OCI-LY1 (cell line): ENCODE data around the gene DNTTIP2.

ENCODE experiments used
- H2AFZ ChIP-seq: fragments of 200-600 bp; sonication (generic), shearing (Covaris generic); 2 replicates; pipeline ENCODE4 v1.6.0; 2014; ENCODE audit warnings: antibody characterized with exemption, mild to moderate bottlenecking, low read length
- H3F3A ChIP-seq: fragments of 200-600 bp; sonication (generic), shearing (Covaris generic); 2 replicates; pipeline ENCODE4 v1.6.0; 2014; ENCODE audit warnings: mild to moderate bottlenecking, antibody characterized with exemption, low read length, moderate library complexity; ENCODE audit not compliant: insufficient read depth
- H3K27ac ChIP-seq: fragments of 200-600 bp; sonication (generic); 2 replicates; pipeline ENCODE4 v1.5.1; 2014; ENCODE audit warnings: low read length, mixed run types, mild to moderate bottlenecking, low read depth; ENCODE audit not compliant: poor library complexity, severe bottlenecking
- H3K27me3 ChIP-seq: fragments of 200-600 bp; sonication (generic); 2 replicates; pipeline ENCODE4 v1.6.0; 2014; ENCODE audit warnings: antibody characterized with exemption, mild to moderate bottlenecking, low read length, moderate library complexity; ENCODE audit not compliant: insufficient read depth
- H3K36me3 ChIP-seq: fragments of 200-600 bp; sonication (generic); 2 replicates; pipeline ENCODE4 v1.6.1; 2014; ENCODE audit warnings: mild to moderate bottlenecking, antibody characterized with exemption, low read length, moderate library complexity, mixed read lengths; ENCODE audit not compliant: insufficient read depth
- H3K4me1 ChIP-seq: fragments of 200-600 bp; sonication (generic); 2 replicates; pipeline ENCODE4 v1.5.1; 2014; ENCODE audit warnings: mild to moderate bottlenecking, low read length, moderate library complexity; ENCODE audit not compliant: insufficient read depth, severe bottlenecking
- H3K4me2 ChIP-seq: fragments of 200-600 bp; sonication (generic), shearing (Covaris generic); 2 replicates; pipeline ENCODE4 v1.6.1; 2014; ENCODE audit warnings: low read length
- H3K4me3 ChIP-seq: fragments of 200-600 bp; sonication (generic); 2 replicates; pipeline ENCODE4 v1.5.1; 2014; ENCODE audit warnings: low read length, low read depth, mild to moderate bottlenecking, mixed read lengths; ENCODE audit not compliant: poor library complexity, severe bottlenecking
- H3K79me2 ChIP-seq: fragments of 200-600 bp; shearing (Covaris generic); 2 replicates; pipeline ENCODE4 v1.6.1; 2016; ENCODE audit warnings: mixed run types, low read length, mixed read lengths; ENCODE audit not compliant: insufficient read depth
- H3K9ac ChIP-seq: fragments of 200-600 bp; sonication (generic), shearing (Covaris generic); 2 replicates; pipeline ENCODE4 v1.6.1; 2014; ENCODE audit warnings: mild to moderate bottlenecking, low read length, mixed read lengths
- H3K9me2 ChIP-seq: fragments of 200-600 bp; sonication (generic), shearing (Covaris generic); 2 replicates; pipeline ENCODE4 v1.6.1; 2014; ENCODE audit warnings: low read depth, mild to moderate bottlenecking, low read length, mixed read lengths
- H3K9me3 ChIP-seq: fragments of 200-600 bp; shearing (Covaris generic); 2 replicates; pipeline ENCODE4 v1.6.1; 2014; ENCODE audit warnings: low read length, mixed read lengths
- H4K20me1 ChIP-seq: fragments of 200-600 bp; sonication (generic), shearing (Covaris generic); 2 replicates; pipeline ENCODE4 v1.6.0; 2016; ENCODE audit warnings: mild to moderate bottlenecking, low read length; ENCODE audit not compliant: insufficient read depth
- CTCF ChIP-seq: fragments of 200-600 bp; sonication (generic), shearing (Covaris generic); IDR thresholded peaks from 2 replicates; pipeline ENCODE4 v1.5.1; 2017; ENCODE audit warnings: mild to moderate bottlenecking, antibody characterized with exemption, low read length, moderate library complexity, mixed read lengths
- EZH2 ChIP-seq: fragments of 200-600 bp; sonication (generic), shearing (Covaris generic); IDR thresholded peaks from 2 replicates; pipeline ENCODE4 v1.8.0; 2017; ENCODE audit warnings: borderline replicate concordance, mixed run types, mild to moderate bottlenecking, antibody characterized with exemption, low read length, moderate library complexity, mixed read lengths

Gene DNTTIP2

GRCh38 chr1:93840956-93841482 is 38.0 kb downstream of the DNTTIP2 start:
- H3K27ac ChIP-seq = no peak overlapping the region
- H3K9me3 ChIP-seq = no peaks in the 10 kb centered on the region
- no peaks in the 10 kb centered on the region for H3F3A ChIP-seq
- no peak overlapping the region for H3K4me2 ChIP-seq
- no peaks in the 10 kb centered on the region for H3K9me2 ChIP-seq
- no peaks in the 10 kb centered on the region for H3K79me2 ChIP-seq
- no peak for TF ChIP-seq EZH2
- TF ChIP-seq CTCF = no peak
- no peaks in the 10 kb centered on the region for H3K27me3 ChIP-seq
- H4K20me1 ChIP-seq = no peaks in the 10 kb centered on the region
- no peaks in the 10 kb centered on the region for H3K36me3 ChIP-seq
- peaks cover 7% of the 10 kb centered on the region for H3K4me1 ChIP-seq
- no peak overlapping the region for H2AFZ ChIP-seq
- H3K9ac ChIP-seq = no peak overlapping the region
- no peak overlapping the region for H3K4me3 ChIP-seq

- Histone ChIP-seq H3K27me3 (no peaks in the 10 kb centered on the region), H3K79me2 (no peaks in the 10 kb centered on the region), H3K4me2 (no peak overlapping the region), H3K4me1 (no peaks in the 10 kb centered on the region), H3F3A (no peaks in the 10 kb centered on the region), H3K9me3 (no peaks in the 10 kb centered on the region), H3K9me2 (no peaks in the 10 kb centered on the region), H2AFZ (no peak overlapping the region), H4K20me1 (no peaks in the 10 kb centered on the region), H3K36me3 (no peaks in the 10 kb centered on the region), H3K9ac (no peak overlapping the region), H3K4me3 (no peak overlapping the region), H3K27ac (no peak overlapping the region)
- no peak for TF ChIP-seq CTCF
- no peak for TF ChIP-seq EZH2
These were observed 39.3 kb downstream of the DNTTIP2 start for GRCh38 chr1:93839753-93840152.

- H3F3A ChIP-seq = no peaks in the 10 kb centered on the region
- no peak overlapping the region for H2AFZ ChIP-seq
- no peaks in the 10 kb centered on the region for H3K27me3 ChIP-seq
- H3K36me3 ChIP-seq = no peaks in the 10 kb centered on the region
- H4K20me1 ChIP-seq = no peaks in the 10 kb centered on the region
- TF ChIP-seq CTCF (no peak), EZH2 (no peak)
- H3K9me2 ChIP-seq = no peaks in the 10 kb centered on the region
- H3K4me2 ChIP-seq = no peak overlapping the region
- no peak overlapping the region for H3K9ac ChIP-seq
- no peaks in the 10 kb centered on the region for H3K9me3 ChIP-seq
- no peak overlapping the region for H3K27ac ChIP-seq
- no peaks in the 10 kb centered on the region for H3K4me1 ChIP-seq
- no peak overlapping the region for H3K4me3 ChIP-seq
- no peaks in the 10 kb centered on the region for H3K79me2 ChIP-seq
These were observed 39.7 kb downstream of the DNTTIP2 start for GRCh38 chr1:93839307-93839706.
